BLaER1 (cell line): ENCODE data around the gene CDK5RAP2.

Experiments
- H3K27ac ChIP-seq: shearing (Covaris generic); formaldehyde crosslinking; 2 replicates; pipeline ENCODE4 v1.8.1; 2022
- H3K27me3 ChIP-seq: shearing (Covaris generic); formaldehyde crosslinking; 2 replicates; pipeline ENCODE4 v1.8.1; 2022
- H3K36me3 ChIP-seq: shearing (Covaris generic); formaldehyde crosslinking; 2 replicates; pipeline ENCODE4 v1.8.1; 2022
- H3K4me1 ChIP-seq: shearing (Covaris generic); formaldehyde crosslinking; 2 replicates; pipeline ENCODE4 v1.8.1; 2022
- H3K4me2 ChIP-seq: shearing (Covaris generic); formaldehyde crosslinking; 2 replicates; pipeline ENCODE4 v1.8.1; 2022
- H3K4me3 ChIP-seq: shearing (Covaris generic); formaldehyde crosslinking; 2 replicates; pipeline ENCODE4 v1.8.1; 2022
- H3K9ac ChIP-seq: shearing (Covaris generic); formaldehyde crosslinking; 2 replicates; pipeline ENCODE4 v1.8.1; 2022
- H3K9me3 ChIP-seq: shearing (Covaris generic); formaldehyde crosslinking; 2 replicates; pipeline ENCODE4 v1.8.1; 2022
- H4K20me1 ChIP-seq: shearing (Covaris generic); formaldehyde crosslinking; 2 replicates; pipeline ENCODE4 v1.8.1; 2022
- Cebpa-rat ChIP-seq: shearing (Covaris generic); IDR thresholded peaks from 2 replicates; pipeline ENCODE4 v1.8.1; 2022

The CDK5RAP2 gene

GRCh38 chr9:120545701-120546550 lies 34.0 kb downstream of the CDK5RAP2 start:
- Histone ChIP-seq H3K36me3 (peaks cover 100% of the 10 kb centered on the region), H3K27ac (no peak overlapping the region)

GRCh38 chr9:120544441-120544840 lies 35.5 kb downstream of the CDK5RAP2 start:
- Histone ChIP-seq H3K4me1 (no peaks in the 10 kb centered on the region), H3K27me3 (no peaks in the 10 kb centered on the region), H3K36me3 (peaks cover 100% of the 10 kb centered on the region), H3K9ac (no peak overlapping the region), H3K4me2 (no peak overlapping the region), H3K4me3 (no peak overlapping the region), H3K9me3 (no peaks in the 10 kb centered on the region), H4K20me1 (peaks cover 6% of the 10 kb centered on the region; the same call in 1 of the 2 replicates), H3K27ac (no peak overlapping the region)
- TF ChIP-seq Cebpa-rat, result no peak

More at GRCh38 chr9:120545701-120546550, 34.0 kb downstream of the CDK5RAP2 start:
- H3K4me1 ChIP-seq, result no peaks in the 10 kb centered on the region
- no peaks in the 10 kb centered on the region for H4K20me1 ChIP-seq
- no peak overlapping the region for H3K4me2 ChIP-seq
- H3K4me3 ChIP-seq, result no peak overlapping the region
- no peaks in the 10 kb centered on the region for H3K9me3 ChIP-seq
- H3K27me3 ChIP-seq, result no peaks in the 10 kb centered on the region
- H3K9ac ChIP-seq, result no peak overlapping the region
- no peak for TF ChIP-seq Cebpa-rat

- H3K4me3 ChIP-seq, result no peak overlapping the region
- TF ChIP-seq Cebpa-rat, result no peak
- no peaks in the 10 kb centered on the region for H3K4me1 ChIP-seq
- no peaks in the 10 kb centered on the region for H3K9me3 ChIP-seq
- no peak overlapping the region for H3K4me2 ChIP-seq
- H3K9ac ChIP-seq, result no peak overlapping the region
- peaks cover 6% of the 10 kb centered on the region; the same call in 1 of the 2 replicates for H4K20me1 ChIP-seq
- peaks cover 97% of the 10 kb centered on the region for H3K36me3 ChIP-seq
- H3K27ac ChIP-seq, result no peak overlapping the region
- no peaks in the 10 kb centered on the region for H3K27me3 ChIP-seq
Observed at GRCh38 chr9:120542701-120543490, 37.1 kb downstream of the CDK5RAP2 start.

GRCh38 chr9:120541921-120542320 lies 38.0 kb downstream of the CDK5RAP2 start:
- H3K4me2 ChIP-seq, result no peak overlapping the region
- H3K27me3 ChIP-seq, result no peaks in the 10 kb centered on the region
- H4K20me1 ChIP-seq, result peaks cover 6% of the 10 kb centered on the region; the same call in 1 of the 2 replicates
- peaks cover 97% of the 10 kb centered on the region for H3K36me3 ChIP-seq
- no peaks in the 10 kb centered on the region for H3K4me1 ChIP-seq
- no peak for TF ChIP-seq Cebpa-rat
- no peak overlapping the region for H3K4me3 ChIP-seq
- H3K9ac ChIP-seq, result no peak overlapping the region
- H3K27ac ChIP-seq, result no peak overlapping the region
- no peaks in the 10 kb centered on the region for H3K9me3 ChIP-seq

- no peaks in the 10 kb centered on the region for H3K4me1 ChIP-seq
- H3K4me3 ChIP-seq, result no peak overlapping the region
- no peaks in the 10 kb centered on the region for H3K27me3 ChIP-seq
- no peak overlapping the region for H3K4me2 ChIP-seq
- H3K9me3 ChIP-seq, result no peaks in the 10 kb centered on the region
- H3K36me3 ChIP-seq, result peaks cover 97% of the 10 kb centered on the region
- no peak for TF ChIP-seq Cebpa-rat
- H3K9ac ChIP-seq, result no peak overlapping the region
- peaks cover 6% of the 10 kb centered on the region; the same call in 1 of the 2 replicates for H4K20me1 ChIP-seq
- H3K27ac ChIP-seq, result no peak overlapping the region
Observed at GRCh38 chr9:120539951-120540350, 40.0 kb downstream of the CDK5RAP2 start.

- no peak overlapping the region for H3K9ac ChIP-seq
- H3K27ac ChIP-seq, result no peak overlapping the region
- no peak overlapping the region for H3K4me3 ChIP-seq
- peaks cover 6% of the 10 kb centered on the region; the same call in 1 of the 2 replicates for H4K20me1 ChIP-seq
- no peak for TF ChIP-seq Cebpa-rat
- H3K4me2 ChIP-seq, result no peak overlapping the region
- H3K36me3 ChIP-seq, result peaks cover 97% of the 10 kb centered on the region
- no peaks in the 10 kb centered on the region for H3K9me3 ChIP-seq
- H3K4me1 ChIP-seq, result no peaks in the 10 kb centered on the region
- H3K27me3 ChIP-seq, result no peaks in the 10 kb centered on the region
Observed at GRCh38 chr9:120538339-120538738, 41.6 kb downstream of the CDK5RAP2 start.

- Histone ChIP-seq H3K27ac (no peak overlapping the region), H3K9me3 (no peaks in the 10 kb centered on the region), H3K4me3 (no peak overlapping the region), H4K20me1 (peaks cover 16% of the 10 kb centered on the region; the same call in 1 of the 2 replicates), H3K4me1 (no peaks in the 10 kb centered on the region), H3K36me3 (peaks cover 97% of the 10 kb centered on the region), H3K27me3 (no peaks in the 10 kb centered on the region), H3K9ac (no peak overlapping the region), H3K4me2 (no peak overlapping the region)
- no peak for TF ChIP-seq Cebpa-rat
Observed at GRCh38 chr9:120536949-120537640, 42.9 kb downstream of the CDK5RAP2 start.

GRCh38 chr9:120536094-120536493 lies 43.9 kb downstream of the CDK5RAP2 start:
- peaks cover 18% of the 10 kb centered on the region; the same call in 1 of the 2 replicates for H4K20me1 ChIP-seq
- no peak overlapping the region for H3K9ac ChIP-seq
- H3K4me3 ChIP-seq, result no peak overlapping the region
- TF ChIP-seq Cebpa-rat, result no peak
- H3K9me3 ChIP-seq, result no peaks in the 10 kb centered on the region
- no peak overlapping the region for H3K4me2 ChIP-seq
- H3K4me1 ChIP-seq, result no peaks in the 10 kb centered on the region
- peaks cover 97% of the 10 kb centered on the region for H3K36me3 ChIP-seq
- H3K27ac ChIP-seq, result no peak overlapping the region
- no peaks in the 10 kb centered on the region for H3K27me3 ChIP-seq

GRCh38 chr9:120534266-120534665 lies 45.7 kb downstream of the CDK5RAP2 start:
- no peak for TF ChIP-seq Cebpa-rat
- no peaks in the 10 kb centered on the region for H3K9me3 ChIP-seq
- no peak overlapping the region for H3K4me2 ChIP-seq
- H3K36me3 ChIP-seq, result peaks cover 96% of the 10 kb centered on the region
- H3K4me3 ChIP-seq, result no peak overlapping the region
- peaks cover 13% of the 10 kb centered on the region; the same call in 1 of the 2 replicates for H4K20me1 ChIP-seq
- no peaks in the 10 kb centered on the region for H3K4me1 ChIP-seq
- no peaks in the 10 kb centered on the region for H3K27me3 ChIP-seq
- no peak overlapping the region for H3K9ac ChIP-seq
- no peak overlapping the region for H3K27ac ChIP-seq
